SK-N-SH treated with all-trans-retinoic acid at 6 μM for 48 hours (cell line): ENCODE measurements around the gene CPVL.

Experiments
- ATAC-seq: fragments of 200-7000 bp; cut with Tn5 transposase; 3 replicates; pipeline ENCODE4 v1.9.1; 2020; ENCODE audit warnings: mild to moderate bottlenecking, moderate library complexity
- BACH2 ChIP-seq: fragments of 250-450 bp; sonication (Bioruptor Pico); IDR thresholded peaks from 2 replicates; pipeline ENCODE4 v1.9.0; 2021; ENCODE audit warnings: mild to moderate bottlenecking, borderline replicate concordance
- CSRNP3 ChIP-seq: fragments of 250-450 bp; sonication (Bioruptor Pico); IDR thresholded peaks from 2 replicates; pipeline ENCODE4 v1.5.1; 2021; ENCODE audit warnings: mild to moderate bottlenecking, moderate library complexity
- ESRRG ChIP-seq: fragments of 250-450 bp; sonication (Bioruptor Pico); IDR thresholded peaks from 2 replicates; pipeline ENCODE4 v1.6.1; 2021; ENCODE audit warnings: mild to moderate bottlenecking
- GLIS3 ChIP-seq: fragments of 250-450 bp; sonication (Bioruptor Pico); IDR thresholded peaks from 2 replicates; pipeline ENCODE4 v1.5.0; 2020; ENCODE audit warnings: mild to moderate bottlenecking, moderate library complexity
- OSR1 ChIP-seq: fragments of 250-450 bp; sonication (Bioruptor Pico); IDR thresholded peaks from 2 replicates; pipeline ENCODE4 v1.8.0; 2022; ENCODE audit warnings: moderate library complexity, mild to moderate bottlenecking, inconsistent platforms
- PATZ1 ChIP-seq: fragments of 250-450 bp; sonication (Bioruptor Pico); IDR thresholded peaks from 2 replicates; pipeline ENCODE4 v1.8.0; 2020; ENCODE audit warnings: mild to moderate bottlenecking, moderate library complexity, borderline replicate concordance
- POU6F1 ChIP-seq: fragments of 250-450 bp; sonication (Bioruptor Pico); IDR thresholded peaks from 2 replicates; pipeline ENCODE4 v1.8.0; 2021; ENCODE audit warnings: low read depth, mild to moderate bottlenecking, moderate library complexity, borderline replicate concordance
- PPARA ChIP-seq: fragments of 250-450 bp; sonication (Bioruptor Pico); IDR thresholded peaks from 2 replicates; pipeline ENCODE4 v1.5.0; 2020; ENCODE audit warnings: mild to moderate bottlenecking, borderline replicate concordance
- RARB ChIP-seq: fragments of 250-450 bp; sonication (Bioruptor Pico); IDR thresholded peaks from 2 replicates; pipeline ENCODE4 v1.8.0; 2021; ENCODE audit warnings: mild to moderate bottlenecking, moderate library complexity
- TCF4 ChIP-seq: fragments of 250-450 bp; sonication (Bioruptor Pico); IDR thresholded peaks from 2 replicates; pipeline ENCODE4 v1.8.0; 2021; ENCODE audit warnings: mild to moderate bottlenecking, moderate library complexity, borderline replicate concordance
- TOX ChIP-seq: fragments of 250-450 bp; sonication (Bioruptor Pico); IDR thresholded peaks from 2 replicates; pipeline ENCODE4 v1.8.0; 2021; ENCODE audit warnings: mild to moderate bottlenecking, moderate library complexity, borderline replicate concordance
- TSHZ2 ChIP-seq: fragments of 250-450 bp; sonication (Bioruptor Pico); IDR thresholded peaks from 2 replicates; pipeline ENCODE4 v1.5.0; 2020; ENCODE audit warnings: mild to moderate bottlenecking, moderate library complexity
- ZC3H10 ChIP-seq: fragments of 250-450 bp; sonication (Bioruptor Pico); IDR thresholded peaks from 2 replicates; pipeline ENCODE4 v1.5.1; 2021; ENCODE audit warnings: mild to moderate bottlenecking, moderate library complexity
- ZFP3 ChIP-seq: fragments of 250-450 bp; sonication (Bioruptor Pico); IDR thresholded peaks from 2 replicates; pipeline ENCODE4 v1.5.0; 2020; ENCODE audit warnings: mild to moderate bottlenecking, moderate library complexity
- ZFP30 ChIP-seq: fragments of 450-650 bp; formaldehyde crosslinking; IDR thresholded peaks from 2 replicates; pipeline ENCODE4 v1.5.0; 2022; ENCODE audit warnings: mild to moderate bottlenecking, moderate library complexity
- ZNF565 ChIP-seq: fragments of 450-650 bp; formaldehyde crosslinking; conservative IDR thresholded peaks from 2 replicates; pipeline ENCODE4 v1.5.0; 2020; ENCODE audit warnings: low read depth, mild to moderate bottlenecking, moderate library complexity
- ZNF70 ChIP-seq: fragments of 450-650 bp; formaldehyde crosslinking; IDR thresholded peaks from 2 replicates; pipeline ENCODE4 v1.5.0; 2020; ENCODE audit warnings: mild to moderate bottlenecking, moderate library complexity
- ZNF8 ChIP-seq: fragments of 450-650 bp; formaldehyde crosslinking; IDR thresholded peaks from 2 replicates; pipeline ENCODE4 v1.5.0; 2020; ENCODE audit warnings: mild to moderate bottlenecking, moderate library complexity
- TF ChIP-seq, protein P1 (sequence below): fragments of 250-450 bp; sonication (Bioruptor Pico); IDR thresholded peaks from 2 replicates; pipeline ENCODE4 v1.5.1; 2020; ENCODE audit warnings: low read depth, mild to moderate bottlenecking, moderate library complexity

Gene CPVL

GRCh38 chr7:29086545-29086944 lies 59.8 kb downstream of the CPVL start:
- no peak for ATAC-seq
- TF ChIP-seq TSHZ2 (CRISPR knock-in tag) (no peak), PATZ1 (CRISPR knock-in tag) (no peak), ZFP3 (no peak), CSRNP3 (no peak), ZFP30 (no peak), OSR1 (CRISPR knock-in tag) (no peak), BACH2 (no peak), ZNF70 (CRISPR knock-in tag) (no peak), GLIS3 (CRISPR knock-in tag) (no peak), RARB (CRISPR knock-in tag) (no peak), TOX (CRISPR knock-in tag) (no peak), TCF4 (no peak), ZC3H10 (CRISPR knock-in tag) (no peak)
- TF ChIP-seq, protein P1, sequence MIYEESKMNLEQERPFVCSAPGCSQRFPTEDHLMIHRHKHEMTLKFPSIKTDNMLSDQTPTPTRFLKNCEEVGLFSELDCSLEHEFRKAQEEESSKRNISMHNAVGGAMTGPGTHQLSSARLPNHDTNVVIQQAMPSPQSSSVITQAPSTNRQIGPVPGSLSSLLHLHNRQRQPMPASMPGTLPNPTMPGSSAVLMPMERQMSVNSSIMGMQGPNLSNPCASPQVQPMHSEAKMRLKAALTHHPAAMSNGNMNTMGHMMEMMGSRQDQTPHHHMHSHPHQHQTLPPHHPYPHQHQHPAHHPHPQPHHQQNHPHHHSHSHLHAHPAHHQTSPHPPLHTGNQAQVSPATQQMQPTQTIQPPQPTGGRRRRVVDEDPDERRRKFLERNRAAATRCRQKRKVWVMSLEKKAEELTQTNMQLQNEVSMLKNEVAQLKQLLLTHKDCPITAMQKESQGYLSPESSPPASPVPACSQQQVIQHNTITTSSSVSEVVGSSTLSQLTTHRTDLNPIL (CRISPR knock-in tag) = no peak

- no peak for ATAC-seq
- TF ChIP-seq ZNF70 (CRISPR knock-in tag) = no peak
- TF ChIP-seq PATZ1 (CRISPR knock-in tag) = no peak
- no peak for TF ChIP-seq ZFP30
- no peak for TF ChIP-seq ZNF565
- TF ChIP-seq POU6F1 (CRISPR knock-in tag) = no peak
- no peak for TF ChIP-seq PPARA (CRISPR knock-in tag)
- no peak for TF ChIP-seq RARB (CRISPR knock-in tag)
- TF ChIP-seq ZFP3 = no peak
- TF ChIP-seq OSR1 (CRISPR knock-in tag) = no peak
- TF ChIP-seq ESRRG = no peak
- TF ChIP-seq ZNF8 = no peak
- no peak for TF ChIP-seq CSRNP3
- TF ChIP-seq, all 23 proteins: peak for 0
Observed at GRCh38 chr7:29084832-29085231, 61.5 kb downstream of the CPVL start.
